Hindlimb muscle (tissue), 1 donor: ENCODE results near the gene ALG10. TPM values are rescaled to one million over a fixed set of nuclear protein-coding genes. Genes with fewer than 3 reads are reported as not detected.
A peak's percentile ranks its signal among the peaks of the same experiment; 100 is the strongest.
"Not testable (repeated sequence)": the region's sequence is repeated elsewhere in the genome, so short reads cannot be mapped to it uniquely, and the experiment has no call there.

Source experiments
- DNase-seq: peaks from one replicate; pipeline ENCODE4 v3.0.0-alpha.2; 2013
- polyA plus RNA-seq: library from polyadenylated mRNA; unstranded; fragments of 120-200 nt; gene quantifications from one replicate; pipeline ENCODE4 v1.2.1, GENCODE V29; 2013; ENCODE audit not compliant: insufficient read length

ALG10 gene, protein sequence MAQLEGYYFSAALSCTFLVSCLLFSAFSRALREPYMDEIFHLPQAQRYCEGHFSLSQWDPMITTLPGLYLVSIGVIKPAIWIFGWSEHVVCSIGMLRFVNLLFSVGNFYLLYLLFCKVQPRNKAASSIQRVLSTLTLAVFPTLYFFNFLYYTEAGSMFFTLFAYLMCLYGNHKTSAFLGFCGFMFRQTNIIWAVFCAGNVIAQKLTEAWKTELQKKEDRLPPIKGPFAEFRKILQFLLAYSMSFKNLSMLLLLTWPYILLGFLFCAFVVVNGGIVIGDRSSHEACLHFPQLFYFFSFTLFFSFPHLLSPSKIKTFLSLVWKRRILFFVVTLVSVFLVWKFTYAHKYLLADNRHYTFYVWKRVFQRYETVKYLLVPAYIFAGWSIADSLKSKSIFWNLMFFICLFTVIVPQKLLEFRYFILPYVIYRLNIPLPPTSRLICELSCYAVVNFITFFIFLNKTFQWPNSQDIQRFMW
- polyA plus RNA-seq, result 4.8 TPM

- DNase-seq, result peak; percentile 96
Observed at GRCh38 chr12:34022079-34022830, at the start of gene ALG10. Gene ALG10 (plus strand): TSS chr12:34022496. CDS start chr12:34022600, 104 bp downstream.

DNA sequence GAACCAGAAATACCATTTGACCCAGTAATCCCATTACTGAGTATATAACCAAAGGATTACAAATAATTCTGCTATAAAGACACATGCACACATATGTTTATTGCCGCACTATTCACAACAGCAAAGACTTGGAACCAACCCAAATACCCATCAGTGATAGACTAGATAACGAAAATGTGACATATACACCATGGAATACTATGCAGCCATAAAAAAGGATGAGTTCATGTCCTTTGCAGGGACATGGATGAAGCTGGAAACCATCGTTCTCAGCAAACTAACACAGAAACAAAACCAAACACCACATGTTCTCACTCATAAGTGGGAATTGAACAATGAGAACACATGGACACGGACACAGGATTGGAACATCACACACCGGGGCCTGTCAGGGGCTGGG lies 49.4 kb upstream of the ALG10 start:
- not testable (repeated sequence) for DNase-seq

DNA sequence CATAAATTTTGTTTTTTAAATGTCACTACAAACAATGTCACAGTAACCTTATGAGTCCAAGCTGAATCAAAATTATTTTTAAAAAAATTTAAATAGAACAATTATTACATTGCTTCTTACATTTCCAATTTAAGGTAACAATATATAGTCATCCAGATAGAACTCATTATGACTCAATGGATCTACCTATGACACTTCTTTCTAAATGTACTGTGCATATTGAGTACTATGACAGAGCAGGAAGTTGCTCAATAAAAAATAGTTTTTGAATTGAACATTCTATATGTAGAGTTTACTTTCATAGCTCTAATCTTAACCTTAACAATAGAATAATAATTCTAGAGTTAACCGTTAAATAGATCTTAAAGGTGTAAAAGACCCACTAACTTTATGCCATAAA lies 44.4 kb upstream of the ALG10 start:
- no peak for DNase-seq

DNA sequence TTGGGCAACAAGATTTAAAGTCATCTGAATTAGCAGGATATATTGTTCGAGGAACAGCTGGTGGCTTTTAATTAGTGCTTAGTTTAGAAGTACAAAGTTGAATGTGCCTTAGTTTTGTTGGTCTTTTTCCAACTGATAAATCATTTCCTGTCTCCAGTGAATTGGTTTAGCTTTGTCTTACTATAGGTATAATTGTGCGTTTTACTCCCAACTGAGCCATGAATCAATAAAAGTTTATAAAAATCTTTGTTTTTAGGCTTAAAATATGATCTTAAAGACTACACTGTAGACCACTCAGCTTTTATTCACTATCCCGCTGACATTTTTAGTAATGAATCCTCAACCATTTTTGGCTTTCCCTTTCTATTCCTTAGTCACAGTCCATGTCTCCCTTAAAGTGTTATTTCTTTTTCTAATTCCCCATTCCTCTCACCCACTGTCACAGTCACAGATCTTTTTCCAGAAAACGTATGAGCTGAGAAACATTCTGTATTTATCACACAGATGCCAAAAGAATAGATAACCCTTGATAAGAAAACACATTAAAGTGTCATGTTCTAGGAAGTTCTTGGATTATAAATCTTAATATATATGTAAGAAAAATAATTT lies 34.0 kb upstream of the ALG10 start:
- no peak for DNase-seq

DNA sequence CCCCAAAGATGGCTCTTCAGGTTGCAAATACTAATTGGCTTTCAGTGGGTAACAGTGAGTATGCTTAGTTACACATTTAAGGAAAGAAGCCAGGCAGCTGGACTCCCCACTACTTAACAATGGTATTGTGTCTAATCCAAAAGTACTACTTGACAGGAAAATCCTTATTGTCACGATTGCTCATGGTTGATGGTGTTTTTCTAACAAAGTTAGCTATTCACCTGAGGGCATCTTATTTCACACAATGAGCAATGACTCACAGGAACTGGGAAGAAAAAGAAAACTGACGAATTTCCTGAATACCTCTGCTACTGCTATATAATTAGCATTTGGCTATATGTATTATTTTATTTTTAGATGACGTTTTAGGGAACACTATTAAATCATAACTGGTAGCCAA lies 33.4 kb upstream of the ALG10 start:
- DNase-seq, result no peak

- DNase-seq, result no peak
Observed at GRCh38 chr12:33994857-33995808, 27.2 kb upstream of the ALG10 start.

DNA sequence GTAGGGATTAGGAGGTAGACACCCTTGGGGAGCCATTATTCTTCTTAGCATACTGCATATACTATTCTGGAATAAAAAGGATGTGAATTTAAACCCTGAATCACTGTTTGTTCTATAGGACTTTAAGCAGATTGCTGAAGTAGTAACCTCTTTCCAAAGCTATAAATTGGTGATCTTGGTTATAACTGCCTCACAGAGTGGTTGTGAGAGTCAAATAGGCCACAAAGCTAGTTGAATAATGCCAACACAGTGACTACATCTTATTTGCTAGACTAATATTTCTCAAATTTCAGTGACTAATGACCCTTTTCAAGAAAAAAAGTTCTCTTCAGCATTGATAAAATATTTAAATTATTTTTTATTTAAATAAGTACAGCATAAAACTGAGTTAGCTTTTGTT lies 13.5 kb upstream of the ALG10 start:
- DNase-seq, result not testable (repeated sequence)

DNA sequence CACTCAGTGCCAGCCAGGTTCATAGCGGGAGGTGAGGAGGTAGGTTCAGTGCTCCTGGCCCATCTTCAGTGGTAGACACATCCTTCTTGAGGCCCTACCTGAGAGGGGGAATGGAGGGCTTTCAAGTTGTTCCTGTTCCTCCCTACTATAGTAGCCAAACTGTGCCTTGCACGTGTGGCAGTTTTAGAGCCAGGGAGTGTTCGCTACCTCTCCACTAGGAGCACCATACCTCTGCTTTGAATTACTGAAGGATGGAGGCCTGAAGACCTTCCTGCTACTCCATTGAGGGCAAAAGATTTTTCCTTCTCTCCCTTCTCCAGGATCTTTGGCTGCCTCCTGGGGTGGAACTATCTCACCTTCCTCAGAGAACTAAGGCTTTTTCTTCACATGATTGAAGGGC lies 5.9 kb upstream of the ALG10 start:
- DNase-seq, result no peak

- no peak for DNase-seq
Observed at GRCh38 chr12:34021071-34021470, 1.2 kb upstream of the ALG10 start.

- not testable (repeated sequence) for DNase-seq
Observed at GRCh38 chr12:34027661-34028060, 5.4 kb downstream of the ALG10 start.

GRCh38 chr12:34030591-34030990 lies 8.3 kb downstream of the ALG10 start:
- DNase-seq, result no peak

- DNase-seq, result no peak
Observed at GRCh38 chr12:34033628-34034296, 11.5 kb downstream of the ALG10 start.

- not testable (repeated sequence) for DNase-seq
Observed at GRCh38 chr12:34038357-34038756, 16.1 kb downstream of the ALG10 start.

DNA sequence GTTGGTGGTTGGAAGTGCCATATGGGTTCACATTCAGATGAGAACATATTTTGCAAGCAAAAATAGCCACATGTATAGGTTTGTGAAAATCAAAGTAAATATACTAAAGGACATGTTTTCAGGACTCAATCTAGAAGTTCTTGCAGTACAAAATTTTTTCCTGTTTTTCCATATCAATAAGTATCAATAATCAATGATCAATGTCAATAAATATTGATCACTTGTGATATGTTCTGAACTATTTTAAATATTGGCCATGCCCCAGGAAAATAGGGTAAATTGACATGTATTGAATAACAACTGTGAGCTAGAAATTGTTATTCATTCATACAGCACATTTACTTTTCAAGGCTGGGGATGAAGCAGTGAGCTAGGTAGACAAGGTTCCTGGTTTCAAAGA lies 24.3 kb downstream of the ALG10 start:
- no peak for DNase-seq

GRCh38 chr12:34047855-34048254 lies 25.6 kb downstream of the ALG10 start:
- DNase-seq, result not testable (repeated sequence)

GRCh38 chr12:34048714-34049113 lies 26.4 kb downstream of the ALG10 start:
- DNase-seq, result no peak

DNA sequence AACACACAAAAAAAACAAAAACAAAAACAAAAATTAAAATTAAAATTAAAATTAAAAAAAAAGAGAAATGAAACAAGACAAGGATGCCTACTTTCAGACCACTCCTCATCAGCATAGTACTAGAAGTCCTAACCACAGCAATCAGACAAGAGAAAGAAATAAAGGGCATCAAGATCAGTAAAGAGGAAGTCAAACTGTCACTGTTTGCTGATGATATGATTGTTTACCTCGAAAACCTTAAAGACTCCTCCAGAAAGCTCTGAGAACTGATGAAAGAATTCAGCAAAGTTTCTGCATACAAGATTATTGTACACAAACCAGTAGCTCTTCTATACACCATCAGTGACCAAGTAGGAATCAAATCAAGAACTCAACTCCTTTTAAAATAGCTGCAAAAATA lies 29.2 kb downstream of the ALG10 start:
- no peak for DNase-seq

DNA sequence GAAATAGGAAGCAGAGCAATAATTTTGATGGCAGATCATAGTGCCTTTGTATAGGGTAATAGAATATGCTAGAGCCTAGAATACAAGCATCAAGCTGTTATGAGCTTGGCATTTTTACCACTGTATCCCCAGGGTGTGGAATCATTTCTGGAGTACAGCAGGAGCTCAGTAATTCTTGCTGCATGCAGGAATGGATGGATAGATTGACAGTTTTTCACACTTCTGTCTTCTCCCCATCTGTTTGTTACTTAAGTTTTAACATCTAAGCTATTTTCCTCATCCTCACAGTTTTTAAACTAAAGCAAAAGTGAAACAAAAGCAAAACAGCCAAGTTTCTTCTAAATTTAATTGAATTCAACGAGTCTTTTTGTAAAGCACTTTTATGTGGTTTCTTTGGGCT lies 32.6 kb downstream of the ALG10 start:
- no peak for DNase-seq
